HG03439 (cell line): ENCODE data around the gene PTPN9.
"Not testable (repeated sequence)": the region's sequence is repeated elsewhere in the genome, so short reads cannot be mapped to it uniquely, and the experiment has no call there.

Experiments used
- ATAC-seq: cut with Tn5 transposase; IDR thresholded peaks from one replicate; pipeline ENCODE4 v1.9.1; 2021; ENCODE audit warnings: mild to moderate bottlenecking, moderate library complexity; ENCODE audit not compliant: unreplicated experiment

Gene PTPN9

DNA sequence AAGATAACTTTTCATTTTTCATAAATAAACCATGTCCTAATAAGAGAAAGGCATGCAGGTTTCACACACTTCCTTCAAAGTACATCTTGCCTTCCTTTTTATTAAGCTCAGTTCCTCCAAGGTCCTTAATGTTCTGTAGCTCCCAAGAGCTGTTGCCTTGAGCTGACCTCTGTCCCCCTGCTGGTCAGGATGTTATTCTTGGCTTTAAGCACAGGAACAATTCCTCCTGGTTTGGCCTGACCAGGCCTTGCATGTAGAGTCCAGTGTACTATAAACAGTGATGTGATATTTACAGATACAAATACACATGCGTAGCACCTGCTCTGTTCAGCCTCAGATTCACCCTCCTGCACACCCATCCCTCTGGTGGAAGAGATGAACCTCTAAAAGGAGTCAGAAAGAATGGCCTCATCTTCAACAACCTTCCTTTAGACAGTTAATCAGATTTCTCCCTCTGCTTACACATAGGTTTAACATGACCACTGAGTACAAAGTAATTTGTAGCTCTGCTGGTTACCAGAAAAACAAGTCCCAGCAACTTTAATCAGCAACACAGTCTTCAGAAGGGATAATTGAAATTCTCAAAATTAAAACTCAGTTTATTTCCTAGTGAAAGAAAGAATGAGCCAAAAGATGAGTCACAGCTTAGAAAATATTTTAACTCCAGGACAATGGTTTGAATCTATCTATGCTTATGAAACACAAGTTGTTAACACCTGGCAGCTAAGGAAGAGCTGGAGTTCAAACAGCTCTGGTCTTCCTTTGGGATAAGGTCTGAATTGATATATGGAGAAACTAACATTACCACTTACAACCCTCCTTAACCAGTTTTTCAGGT, 46.5 kb downstream of the PTPN9 start:
- ATAC-seq, result no peak

DNA sequence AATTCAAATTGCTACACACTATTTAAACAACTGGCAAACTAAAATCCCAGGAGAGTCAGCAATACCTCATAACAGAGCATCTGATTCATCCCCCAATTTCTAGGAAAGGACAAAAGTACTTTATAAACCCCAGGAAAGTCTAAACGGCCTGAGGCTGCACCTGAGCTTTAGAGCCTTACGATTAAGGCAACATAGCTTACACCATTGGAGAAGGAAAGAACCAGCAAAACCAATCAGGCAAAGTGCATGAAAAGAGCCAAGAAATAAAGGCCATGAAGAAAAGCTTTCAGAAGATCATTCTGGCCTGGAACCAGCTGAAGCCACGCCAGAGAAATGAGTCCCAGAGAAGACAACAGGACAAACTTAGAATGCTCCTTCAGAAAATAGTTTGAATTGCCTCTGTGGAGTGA, 48.1 kb downstream of the PTPN9 start:
- no peak for ATAC-seq

DNA sequence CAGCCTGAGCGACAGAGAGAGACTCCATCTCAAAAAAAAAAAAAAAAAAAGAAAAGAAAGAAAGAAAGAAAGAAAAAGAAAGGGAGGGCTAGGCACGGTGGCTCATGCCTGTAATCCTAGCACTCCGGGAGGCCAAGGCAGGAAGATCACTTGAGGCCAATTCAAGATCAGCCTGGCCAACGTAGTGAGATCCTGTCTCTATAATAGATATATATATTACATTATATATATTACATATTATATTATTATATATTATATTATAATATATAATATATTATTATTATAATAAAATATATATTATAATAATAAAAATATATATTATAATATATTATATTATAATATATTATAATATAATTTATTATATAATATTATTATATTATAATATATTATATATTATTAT, 48.9 kb downstream of the PTPN9 start:
- ATAC-seq, result no peak

DNA sequence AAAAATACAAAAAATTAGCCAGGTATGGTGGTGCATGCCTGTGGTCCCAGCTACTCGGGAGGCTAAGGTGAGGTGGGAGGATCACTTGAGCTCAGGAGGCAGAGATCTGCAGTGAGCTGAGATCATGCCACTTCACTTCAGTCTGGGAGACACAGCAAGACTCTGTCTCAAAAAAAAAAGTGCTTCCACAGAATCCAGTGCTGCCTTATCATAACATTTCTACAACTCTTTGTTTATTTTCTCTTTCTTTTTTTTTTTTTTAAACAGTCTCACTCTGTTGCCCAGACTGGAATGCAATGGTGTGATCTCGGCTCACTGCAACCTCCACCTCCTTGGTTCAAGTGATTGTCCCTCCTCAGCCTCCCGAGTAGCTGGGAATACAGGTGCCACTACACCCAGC, 53.4 kb downstream of the PTPN9 start:
- ATAC-seq, result not testable (repeated sequence)

DNA sequence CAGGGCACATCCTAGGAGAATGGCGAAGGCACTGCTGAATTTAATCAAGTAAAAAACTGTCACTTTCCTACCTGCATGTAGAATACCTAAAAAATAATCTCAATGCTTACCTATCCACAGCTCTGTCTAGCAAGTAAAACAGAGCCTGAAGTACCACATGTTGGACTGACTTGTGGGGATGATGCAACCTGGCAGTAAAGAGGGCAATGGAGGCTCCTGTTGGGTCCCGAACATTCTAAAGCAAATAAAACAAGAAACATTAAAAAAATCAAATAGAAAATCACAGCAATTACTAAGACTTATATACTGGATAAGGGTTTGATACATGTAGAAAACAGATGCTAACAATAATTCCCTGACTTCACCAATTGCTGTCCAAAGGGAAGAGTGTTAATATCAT, 56.1 kb downstream of the PTPN9 start:
- ATAC-seq, result no peak

DNA sequence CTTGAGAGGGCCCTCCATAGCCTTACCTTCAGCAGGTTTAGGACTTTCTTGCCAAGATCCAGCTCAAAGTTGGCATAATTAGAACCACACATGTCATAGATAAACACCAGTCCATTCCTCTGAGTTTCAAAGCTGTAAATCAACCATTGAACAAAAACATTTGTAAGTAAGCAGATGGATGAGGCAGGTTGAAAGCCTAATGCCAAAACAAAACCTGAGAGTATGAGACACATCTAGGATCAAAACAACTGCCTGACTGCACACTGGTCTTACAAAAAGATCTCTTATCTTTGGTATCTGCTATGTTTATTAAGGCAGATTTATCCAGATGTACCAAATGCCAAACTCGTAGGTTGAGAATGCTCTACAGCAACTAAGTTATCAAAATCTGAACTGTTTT, 61.9 kb downstream of the PTPN9 start:
- ATAC-seq, result no peak

DNA sequence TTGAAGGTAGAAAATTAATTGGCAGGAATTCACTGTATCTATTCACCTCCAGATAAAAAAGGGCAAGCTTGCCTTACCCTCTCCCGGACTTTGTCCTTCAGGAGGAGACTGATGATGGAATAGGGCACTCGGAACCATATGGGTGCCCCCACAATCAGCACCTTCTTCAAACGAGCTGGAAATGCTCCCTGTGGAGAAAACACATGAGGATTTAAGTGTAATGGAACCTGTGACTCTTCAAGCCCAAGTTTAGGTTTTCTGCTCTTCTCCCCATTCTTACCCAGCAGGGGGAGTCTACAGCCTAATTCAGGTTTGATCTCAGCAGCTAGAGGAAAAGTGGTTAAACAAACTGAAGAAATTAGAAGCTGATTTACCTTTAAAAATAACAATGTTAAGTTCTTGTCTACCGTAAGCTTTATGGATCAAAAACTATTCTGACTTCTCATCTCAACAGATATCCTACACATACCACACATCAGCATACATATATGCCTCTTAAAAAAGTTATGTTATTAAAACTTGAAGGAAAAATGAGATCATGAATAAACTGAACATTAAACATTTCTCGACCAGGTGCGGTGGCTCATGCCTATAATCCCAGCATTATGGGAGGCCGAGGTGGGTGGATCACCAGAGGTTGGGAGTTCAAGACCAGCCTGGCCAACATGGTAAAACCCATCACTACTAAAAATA, 70.1 kb downstream of the PTPN9 start:
- no peak for ATAC-seq

DNA sequence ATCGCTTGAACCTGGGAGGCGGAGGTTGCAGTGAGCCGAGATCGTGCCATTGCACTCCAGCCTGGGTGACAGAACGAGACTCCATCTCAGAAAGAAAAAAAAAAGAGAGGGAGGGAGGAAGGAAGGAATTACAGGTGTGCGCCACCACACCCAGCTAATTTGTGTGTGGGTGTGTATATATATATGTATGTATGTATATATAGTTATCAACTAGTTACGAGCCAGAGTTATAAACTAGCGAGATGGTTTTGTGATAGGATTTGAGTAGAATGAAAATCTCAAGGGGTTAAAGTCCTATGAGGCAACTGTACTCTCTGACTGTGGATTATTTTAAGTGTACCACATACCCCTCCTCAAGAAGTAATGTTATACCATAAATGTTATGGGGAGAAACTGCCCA, 76.8 kb downstream of the PTPN9 start:
- no peak for ATAC-seq

DNA sequence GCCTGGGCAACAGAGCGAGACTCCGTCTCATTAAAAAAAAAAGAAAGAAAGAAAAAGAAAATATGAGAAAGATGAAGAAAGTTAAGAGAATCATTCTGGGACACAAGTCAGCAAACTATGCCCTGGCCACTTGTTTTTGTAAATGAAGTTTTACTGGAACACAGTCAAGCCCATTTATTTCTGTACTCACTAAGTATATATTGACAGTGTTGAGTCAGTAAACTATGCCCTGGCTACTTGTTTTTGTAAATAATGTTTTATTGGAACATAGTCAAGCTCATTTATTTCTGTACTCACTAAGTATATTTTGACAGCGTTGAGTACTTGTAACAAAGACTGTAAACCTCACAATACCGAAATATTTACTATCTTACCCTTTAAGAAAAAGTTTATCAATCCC, 85.4 kb downstream of the PTPN9 start:
- no peak for ATAC-seq

DNA sequence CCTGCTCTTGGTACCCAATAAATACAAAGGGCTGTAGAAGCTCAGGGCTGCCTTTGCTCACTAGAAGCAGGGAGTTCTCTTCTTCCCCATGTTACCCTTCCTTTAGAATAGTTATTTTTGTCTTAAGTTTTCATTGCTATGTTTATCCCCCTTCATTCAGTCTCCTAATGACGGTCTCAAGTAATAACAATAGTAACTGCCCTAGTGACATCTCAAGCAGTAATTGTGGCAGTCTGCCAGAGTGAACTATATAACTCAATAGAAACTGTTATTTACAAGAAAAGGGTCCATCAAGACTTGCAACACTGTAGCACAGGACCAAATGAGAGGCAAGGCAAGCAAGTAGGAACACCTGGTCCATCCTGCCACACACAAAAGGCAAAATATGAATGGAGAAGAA, 95.2 kb downstream of the PTPN9 start:
- ATAC-seq, result no peak

DNA sequence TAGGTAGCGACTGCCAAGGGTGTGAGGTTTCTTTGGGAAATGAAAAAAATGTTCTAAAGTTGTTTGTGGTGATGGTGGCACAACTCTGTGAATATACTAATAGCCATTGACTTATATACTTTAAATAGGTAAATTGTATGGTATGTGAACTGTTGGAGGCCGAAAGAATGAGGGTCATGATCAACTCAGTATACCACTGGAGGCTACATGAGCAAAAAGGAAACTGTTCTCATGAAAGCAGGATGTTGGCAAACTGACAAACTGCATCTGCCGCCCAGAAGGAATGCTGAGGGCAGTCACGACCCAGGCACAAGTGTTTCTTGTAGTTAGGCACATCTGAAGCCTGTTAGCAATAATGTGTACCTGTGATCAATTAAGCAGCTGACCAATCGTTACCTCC, 95.6 kb downstream of the PTPN9 start:
- ATAC-seq, result not testable (repeated sequence)

DNA sequence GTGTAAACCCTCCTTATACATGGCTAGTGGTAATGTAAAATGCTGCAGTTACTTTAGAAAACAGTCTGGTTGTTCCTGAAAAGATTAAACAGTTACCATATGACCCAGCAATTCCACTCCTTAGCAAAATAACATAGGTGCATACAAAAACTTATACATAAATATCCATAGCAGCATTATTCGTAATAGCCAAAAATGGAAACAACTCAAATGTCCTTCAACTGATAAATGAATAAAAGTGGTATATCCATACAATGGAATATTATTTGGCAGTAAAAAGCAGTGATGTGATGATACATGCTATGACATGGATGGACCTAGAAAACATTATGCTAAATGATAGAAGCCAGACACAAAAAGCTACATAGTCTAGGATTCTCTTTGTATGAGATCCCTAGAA, 96.0 kb downstream of the PTPN9 start:
- ATAC-seq, result no peak

DNA sequence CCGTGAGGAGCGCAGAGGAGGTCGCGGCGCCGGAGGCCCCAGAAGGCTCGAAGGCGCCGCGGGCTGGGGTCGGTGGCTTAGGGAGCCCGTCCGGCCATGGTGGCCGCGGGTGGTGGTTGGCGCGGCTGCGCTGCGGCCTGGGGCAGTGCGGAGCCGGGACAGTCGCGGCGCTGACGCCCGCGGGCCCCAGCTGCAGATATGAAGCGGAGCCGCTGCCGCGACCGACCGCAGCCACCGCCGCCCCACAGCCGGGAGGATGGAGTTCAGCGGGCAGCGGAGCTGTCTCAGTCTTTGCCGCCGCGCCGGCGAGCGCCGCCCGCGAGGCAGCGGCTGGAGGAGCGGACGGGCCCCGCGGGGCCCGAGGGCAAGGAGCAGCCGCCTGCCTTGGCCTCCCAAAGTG, 98.7 kb downstream of the PTPN9 start:
- ATAC-seq, result not testable (repeated sequence)

DNA sequence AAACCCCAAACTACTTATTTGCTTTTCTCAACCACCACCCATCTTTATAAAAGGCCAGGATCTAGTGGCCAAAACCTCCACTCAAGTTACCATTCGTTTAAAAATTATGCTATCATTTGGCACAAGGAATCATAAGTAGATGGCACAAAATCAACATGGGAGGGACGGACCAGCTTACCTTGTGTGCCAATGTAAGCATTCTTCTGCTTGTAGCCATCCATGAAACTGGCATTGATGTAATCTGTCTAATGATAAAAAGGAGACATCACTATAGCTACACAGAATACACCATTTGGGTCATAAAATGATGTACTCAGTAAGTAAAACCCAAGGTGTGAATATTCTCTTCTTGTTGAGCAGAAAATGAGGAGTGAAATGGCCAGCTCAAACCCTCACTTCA, 99.4 kb downstream of the PTPN9 start:
- ATAC-seq, result no peak

DNA sequence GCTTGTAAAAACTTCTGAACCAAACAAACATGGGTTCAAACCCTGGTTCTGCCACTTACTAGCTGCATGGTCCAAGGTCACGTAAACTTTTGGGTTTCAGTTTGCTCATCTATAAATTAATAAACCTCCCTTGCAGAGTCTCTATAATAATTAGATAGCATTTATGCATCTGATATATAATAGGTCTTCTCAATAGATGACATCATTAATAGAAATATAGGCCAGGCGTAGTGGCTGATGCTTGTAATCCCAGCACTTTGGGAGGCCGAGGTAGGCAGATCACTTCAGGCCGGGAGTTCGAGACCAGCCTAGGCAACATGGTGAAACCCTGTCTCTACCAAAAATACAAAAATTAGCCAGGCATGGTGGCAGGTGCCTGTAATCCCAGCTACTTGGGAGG, 102.0 kb downstream of the PTPN9 start:
- ATAC-seq, result not testable (repeated sequence)

DNA sequence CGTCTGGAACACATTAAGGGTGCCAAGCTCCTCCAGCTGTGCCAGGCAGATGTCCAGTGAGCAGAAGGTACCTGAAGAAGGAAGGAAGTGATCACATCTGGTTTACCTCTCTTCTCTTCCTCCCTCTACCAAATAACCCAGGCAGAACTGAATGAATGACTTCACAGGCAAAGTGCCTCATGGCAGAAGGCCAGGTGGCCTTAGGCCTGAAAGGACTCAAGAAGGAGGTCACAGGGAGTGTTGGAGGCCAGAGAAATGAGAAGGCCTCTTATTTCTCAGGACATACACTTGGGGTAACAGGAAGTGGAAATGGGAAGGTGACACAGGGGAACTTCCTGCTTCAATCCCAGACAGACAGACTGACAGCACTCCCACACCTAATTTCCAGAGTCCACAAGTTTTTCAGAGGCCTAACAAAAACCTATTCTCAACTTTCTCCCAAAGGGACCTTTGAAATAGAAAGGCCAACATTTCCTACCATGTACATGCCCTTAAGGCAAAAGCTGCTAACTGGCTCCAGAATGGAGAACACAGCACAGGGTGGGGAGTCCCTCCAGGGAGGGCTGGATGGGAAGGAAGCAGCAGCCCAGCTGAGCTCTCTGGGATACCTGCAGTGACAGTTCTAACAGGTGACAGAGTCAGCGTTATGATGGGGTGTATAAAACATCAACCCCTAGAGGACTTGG, 110.1 kb downstream of the PTPN9 start:
- no peak for ATAC-seq

DNA sequence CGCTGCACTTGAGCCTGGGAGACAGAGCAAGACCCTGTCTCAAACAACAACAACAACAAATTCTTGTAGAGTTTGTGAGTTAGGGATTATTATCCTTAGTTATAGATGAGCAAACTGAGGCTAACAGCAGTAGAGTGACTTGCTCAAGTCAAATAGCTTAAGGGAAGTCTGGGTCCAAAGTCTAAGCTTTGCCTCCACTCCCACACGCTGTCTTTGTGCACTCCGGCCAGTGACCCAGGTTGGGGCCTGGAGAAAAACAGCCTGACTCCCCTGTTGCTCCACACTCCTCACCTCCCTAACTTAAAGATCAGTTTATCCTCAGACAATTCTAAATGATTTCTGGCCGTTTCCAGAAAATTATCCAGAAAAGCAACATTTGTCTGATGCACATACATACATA, 118.5 kb downstream of the PTPN9 start:
- ATAC-seq, result no peak

DNA sequence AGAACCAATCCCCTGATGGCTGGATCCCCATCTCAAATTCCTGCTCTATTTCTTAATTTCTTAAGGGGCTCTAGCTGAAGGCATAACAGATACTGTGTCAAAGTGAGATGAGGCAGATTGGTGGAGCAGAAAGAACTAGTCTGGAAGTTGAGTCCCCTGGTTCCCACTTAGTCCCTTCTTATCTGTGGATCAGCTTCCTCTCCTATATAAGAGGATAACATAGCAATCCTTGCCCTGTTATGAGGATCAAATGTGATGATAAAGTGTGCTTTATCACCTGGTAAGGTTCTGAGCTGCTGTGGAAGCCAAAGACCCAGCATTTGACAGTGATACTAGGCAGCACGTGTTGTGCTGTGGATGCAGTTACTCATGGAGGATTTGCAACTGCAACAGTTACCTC, 119.5 kb downstream of the PTPN9 start:
- no peak for ATAC-seq

DNA sequence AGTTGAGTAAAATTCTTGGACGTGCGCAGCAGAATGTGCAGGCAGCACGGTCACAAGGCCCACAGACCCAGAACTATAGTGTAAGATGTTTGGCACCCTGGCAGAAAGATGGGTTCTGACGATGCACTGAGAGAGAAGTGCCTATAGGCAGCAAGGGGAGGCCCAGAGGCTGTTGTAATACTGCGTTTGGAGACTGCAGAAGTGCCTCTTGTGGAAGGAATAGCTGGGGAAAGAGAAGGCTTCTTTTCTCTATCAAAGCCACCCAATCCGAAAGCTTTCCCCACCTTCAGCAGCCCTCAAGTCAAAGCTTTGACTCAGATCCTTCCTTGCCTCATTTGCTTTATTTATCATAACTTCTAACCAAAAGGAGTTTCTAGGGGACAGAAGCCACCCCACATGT, 122.4 kb downstream of the PTPN9 start:
- no peak for ATAC-seq

DNA sequence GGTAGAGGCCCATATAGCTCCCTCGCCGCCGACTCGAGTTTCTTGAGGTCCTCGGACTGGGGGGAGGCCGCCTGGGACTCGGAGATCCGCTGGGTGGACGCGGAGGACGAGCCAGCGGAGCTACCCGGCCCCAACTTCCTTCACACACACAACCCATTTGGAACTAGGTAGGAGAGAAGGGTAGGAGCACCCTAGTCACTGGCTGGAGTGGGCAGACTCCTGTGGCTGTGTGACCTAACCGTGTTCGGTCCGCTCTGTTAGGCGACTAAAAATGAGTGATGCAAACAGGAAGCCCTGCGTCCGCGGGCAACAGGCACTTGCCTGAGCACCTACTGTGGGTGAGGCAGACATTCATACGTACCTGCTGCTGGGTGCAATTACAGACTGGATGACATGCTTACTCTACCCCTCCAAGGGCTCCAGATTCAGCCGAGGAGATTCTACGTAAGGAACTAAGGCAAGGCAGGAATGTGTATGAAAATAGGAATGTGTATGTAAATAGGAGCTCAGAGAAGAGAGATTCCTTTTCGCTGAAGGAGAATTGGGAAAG, 123.1 kb downstream of the PTPN9 start:
- ATAC-seq, result no peak

DNA sequence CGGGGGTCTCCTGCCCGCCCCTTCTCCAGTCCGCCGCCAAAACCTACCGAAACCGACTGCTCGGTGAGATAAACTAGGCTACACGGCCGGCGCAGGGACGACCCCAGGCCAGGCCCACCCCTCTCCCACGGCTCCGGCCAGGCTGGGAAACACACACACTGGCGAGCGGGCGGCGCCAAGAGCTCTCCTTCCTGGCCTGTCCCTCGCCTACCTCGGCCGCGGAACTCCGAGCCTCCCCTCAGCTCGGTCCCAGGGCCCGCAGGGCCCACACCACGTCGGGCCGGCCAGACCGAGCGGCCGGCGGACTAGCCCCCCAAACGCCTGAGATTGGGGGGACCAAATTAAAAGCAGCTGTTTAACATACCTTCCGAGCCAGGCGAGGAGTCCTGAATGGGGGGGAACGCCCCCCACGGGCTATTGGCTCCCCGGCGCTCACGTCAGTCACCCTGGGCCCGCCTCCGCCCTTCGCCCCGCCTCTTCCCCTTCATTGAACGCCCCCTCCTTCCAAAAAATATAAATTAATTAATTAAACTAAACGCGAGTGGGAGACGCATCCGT, 123.6 kb downstream of the PTPN9 start:
- no peak for ATAC-seq
